G401 (cell line): ENCODE measurements around the gene PBRM1. TPM values are rescaled to one million over a fixed set of nuclear protein-coding genes. Genes with fewer than 3 reads are reported as not detected.

Source experiments
- DNase-seq: peaks from one replicate; pipeline ENCODE4 v3.0.0-alpha.2; 2015; ENCODE audit warnings: low spot score
- in situ Hi-C: cut with HindIII; loops from 2 replicates; pipeline ENCODE4 v1.10.0; 2016; ENCODE audit warnings: low sequenced_read_pairs, mixed read lengths
- total RNA-seq: library from RNA; depleted of rRNA; stranded (reverse); fragments of >200 nt; shearing (Covaris generic); gene quantifications from 2 replicates; pipeline ENCODE4 v1.2.3, GENCODE V29; 2014

Gene PBRM1
- total RNA-seq, 1 experiment from 2014 or later, result 38.4 TPM

DNA sequence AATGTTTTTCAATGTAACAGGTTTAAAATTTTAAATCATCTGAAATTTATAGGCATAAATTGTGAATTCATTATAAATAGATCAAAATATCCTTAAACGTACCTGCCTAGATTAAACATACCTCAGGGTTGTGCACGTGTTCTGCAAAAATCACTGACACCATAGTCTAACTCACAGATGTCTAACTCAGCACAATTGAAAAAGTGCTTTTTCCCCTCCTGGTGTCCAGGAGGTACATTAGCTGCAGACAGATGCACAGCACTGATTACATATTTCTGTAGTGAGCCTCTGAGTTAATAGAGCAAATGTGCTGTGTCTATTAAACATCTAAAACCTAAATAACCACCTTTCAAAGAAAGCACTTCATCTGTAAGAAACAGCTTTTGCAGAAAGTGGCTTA, 138.6 kb downstream of the PBRM1 start:
- DNase-seq, result no peak
- in situ Hi-C loops, result no loop called here

GRCh38 chr3:52546111-52546901, 139.4 kb downstream of the PBRM1 start:
- in situ Hi-C loops, result no loop called here
- no peak for DNase-seq

- in situ Hi-C loops, result no loop called here
- DNase-seq, result no peak
Measured at GRCh38 chr3:52544937-52545336, 140.8 kb downstream of the PBRM1 start.

DNA sequence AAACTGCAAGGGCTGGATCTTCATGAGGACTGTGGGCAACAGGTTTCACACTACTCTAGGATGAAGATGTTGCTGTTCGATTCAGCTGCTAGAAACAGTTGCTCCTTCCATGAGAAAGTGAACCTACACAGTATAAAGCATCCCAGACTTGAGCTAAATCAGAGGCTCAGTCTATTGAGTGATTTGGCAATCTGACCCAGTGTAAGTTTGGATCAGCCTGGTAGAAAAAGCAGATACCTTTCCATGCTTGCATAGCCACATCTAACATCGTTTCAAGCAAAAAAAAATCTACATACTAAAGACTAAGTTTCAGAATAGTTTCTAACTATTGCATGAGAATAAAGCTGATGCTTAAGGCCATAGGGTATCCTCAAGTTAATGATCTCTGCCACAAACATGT, 144.7 kb downstream of the PBRM1 start:
- in situ Hi-C loops, result no loop called here
- no peak for DNase-seq

DNA sequence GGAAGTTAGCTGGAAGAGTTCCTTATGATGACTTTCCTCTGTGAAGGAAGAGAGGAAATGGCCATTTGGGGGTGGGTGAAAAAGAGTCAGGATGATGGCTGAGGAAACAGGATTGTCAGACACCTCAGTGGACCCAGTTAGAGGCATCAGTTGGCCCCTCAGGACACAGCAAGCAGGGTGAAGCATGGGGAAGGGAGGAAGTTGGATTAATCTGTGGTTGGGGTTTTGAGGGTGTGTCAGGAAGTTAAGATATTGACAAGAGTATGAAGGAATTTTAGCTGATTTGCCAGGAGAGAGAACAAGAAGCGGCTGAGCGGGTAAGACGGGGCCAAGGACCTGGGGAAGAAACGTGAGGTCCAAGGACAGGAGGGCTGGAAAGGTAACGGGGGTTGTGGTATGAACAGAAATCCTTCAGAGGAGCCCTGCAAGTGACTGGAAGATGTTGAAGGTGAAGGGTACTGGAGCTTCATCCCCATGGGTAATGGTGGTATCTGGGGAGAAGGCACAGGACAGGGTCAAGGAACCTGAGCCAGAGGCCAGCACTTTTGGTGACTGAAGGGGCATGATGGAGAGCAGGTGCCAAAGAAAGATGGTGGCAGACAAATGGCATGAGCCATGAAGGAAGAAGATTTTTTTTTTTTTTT, 146.6 kb downstream of the PBRM1 start:
- in situ Hi-C loops, result no loop called here
- DNase-seq, result no peak

- in situ Hi-C loops, result no loop called here
- no peak for DNase-seq
Measured at GRCh38 chr3:52537726-52538421, 147.8 kb downstream of the PBRM1 start.

GRCh38 chr3:52537165-52537620, 148.5 kb downstream of the PBRM1 start:
- in situ Hi-C loops, result no loop called here
- no peak for DNase-seq

DNA sequence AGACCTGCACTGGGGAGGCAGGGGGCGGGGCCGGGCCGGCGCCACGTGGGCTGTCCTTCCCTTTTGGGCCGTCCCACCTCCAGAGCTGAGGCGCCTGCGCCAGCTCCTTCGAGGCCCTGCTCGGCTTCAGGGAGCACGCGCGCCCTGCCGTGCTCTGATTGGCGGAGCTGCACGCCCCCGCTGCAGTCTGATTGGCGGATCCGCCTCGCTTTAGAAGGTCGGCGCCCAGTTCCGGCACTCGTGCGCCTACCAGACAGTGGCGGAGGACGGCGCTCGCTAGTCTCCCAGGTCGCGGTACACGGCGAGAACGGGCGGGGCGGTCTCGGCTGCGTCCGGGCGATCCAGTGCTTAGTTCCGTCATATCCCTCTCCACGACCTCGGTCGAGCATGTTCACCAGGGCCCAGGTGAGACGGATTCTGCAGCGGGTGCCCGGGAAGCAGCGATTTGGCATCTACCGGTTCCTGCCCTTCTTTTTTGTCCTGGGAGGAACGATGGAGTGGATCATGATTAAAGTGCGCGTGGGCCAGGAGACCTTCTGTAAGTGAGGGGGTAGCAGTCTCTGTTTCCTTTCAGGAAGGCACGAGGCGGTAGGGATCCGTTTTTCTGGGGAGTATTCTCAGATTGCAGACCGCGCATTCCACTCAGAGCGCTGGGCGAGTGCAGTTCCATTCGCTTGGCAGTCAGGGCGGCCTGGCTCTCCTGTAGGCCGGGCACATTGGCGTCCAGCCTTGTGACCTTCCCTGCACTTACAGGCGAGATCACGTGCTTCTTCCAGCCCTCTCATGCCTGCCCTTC, 149.1 kb downstream of the PBRM1 start, which contains the start of gene UQCC5:
Gene UQCC5, plus strand, starts transcription at position 237 of the 796 bp plus-strand sequence. Its CDS starts 151 bp downstream, at position 388.
- in situ Hi-C loops, result no loop called here
- DNase-seq, result peak; percentile 98

DNA sequence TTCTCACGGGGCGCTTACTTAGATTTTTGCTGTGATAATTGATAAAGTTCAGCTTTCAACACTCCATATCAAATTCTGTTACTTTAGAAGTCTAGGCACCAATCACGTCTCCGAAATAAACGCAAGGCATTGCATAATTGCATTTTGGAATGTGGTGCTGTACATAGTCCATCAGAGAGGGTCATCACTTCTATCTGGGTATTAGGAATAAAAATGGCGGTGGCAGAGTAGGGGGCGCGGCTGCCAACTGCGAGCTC, 149.7 kb downstream of the PBRM1 start:
- no peak for DNase-seq
- in situ Hi-C loops, result no loop called here

DNA sequence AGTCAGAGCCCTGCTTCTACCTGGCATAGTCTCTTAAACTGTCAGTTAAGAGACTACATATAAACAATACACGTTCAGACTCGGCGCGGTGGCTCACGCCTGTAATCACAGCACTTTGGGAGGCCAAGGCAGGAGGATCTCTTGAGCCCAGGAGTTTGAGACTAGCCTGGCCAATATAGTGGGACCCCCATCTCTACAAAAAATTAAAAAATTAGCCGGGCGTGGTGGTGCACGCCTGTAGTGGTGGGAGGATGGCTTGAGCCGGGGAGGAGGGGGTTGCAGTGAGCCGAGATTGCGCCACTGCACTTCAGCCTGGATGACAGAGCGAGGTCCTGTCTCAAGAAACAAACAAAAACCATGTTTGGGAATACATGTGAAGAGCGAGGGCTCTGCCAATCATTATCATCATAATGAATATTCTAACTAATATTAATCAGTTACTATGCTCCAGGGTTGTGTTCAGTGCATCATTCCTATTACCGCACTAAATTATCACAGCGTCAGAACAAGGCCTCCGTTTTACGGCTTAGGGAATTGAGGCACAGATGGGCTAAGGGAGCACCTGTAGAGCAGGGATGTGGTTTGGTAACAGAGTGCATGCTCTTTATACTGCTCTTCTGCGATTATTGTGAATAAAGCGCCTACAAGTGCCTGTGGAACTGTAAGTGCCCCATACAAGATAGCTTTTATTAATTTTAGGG, 150.2 kb downstream of the PBRM1 start:
- in situ Hi-C loops, result no loop called here
- DNase-seq, result no peak

DNA sequence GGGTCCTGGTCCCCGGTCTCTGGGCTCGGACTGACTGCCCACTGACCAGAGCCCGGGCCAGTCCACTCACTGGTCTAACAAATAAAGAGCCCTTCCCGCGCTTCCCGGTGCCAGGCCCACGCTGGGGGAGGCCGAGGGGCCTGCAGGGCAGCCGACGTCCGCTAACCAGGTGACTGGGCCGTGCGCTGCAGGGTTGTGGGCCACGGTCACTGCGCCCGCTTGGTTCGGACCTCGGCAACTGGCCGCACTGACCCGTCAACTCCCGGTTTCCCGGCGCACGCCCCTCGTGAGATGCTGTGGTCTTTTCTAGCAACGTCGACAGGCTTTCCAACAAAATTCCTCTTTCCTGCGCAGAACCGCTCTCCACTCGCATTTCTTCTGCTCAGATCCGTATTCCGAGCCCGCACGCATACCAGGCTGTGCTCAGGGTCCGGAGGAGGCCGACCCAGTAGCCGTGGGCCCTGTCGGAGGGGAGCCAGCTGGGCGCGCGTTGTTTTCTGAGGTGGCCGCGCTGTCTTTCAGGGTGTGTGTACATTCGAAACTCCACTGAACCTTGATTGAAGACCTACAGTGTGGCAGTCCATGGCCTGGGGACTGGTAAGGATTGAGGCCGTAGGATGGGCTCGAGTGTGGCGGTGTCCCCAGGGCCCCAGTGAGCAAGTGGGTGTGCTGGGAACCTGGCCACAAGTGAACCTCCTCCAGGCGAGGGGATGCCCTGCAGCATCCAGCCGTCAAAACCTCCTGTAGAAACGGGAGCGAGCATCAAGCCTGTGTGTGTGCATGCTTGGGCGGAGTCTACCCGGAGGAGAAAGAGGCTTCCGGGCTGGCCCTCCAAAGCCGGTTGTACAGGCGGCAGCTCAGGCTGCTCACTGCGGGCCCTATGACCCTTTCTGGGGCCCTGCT, 151.2 kb downstream of the PBRM1 start:
- in situ Hi-C loops, result no loop called here
- no peak for DNase-seq

DNA sequence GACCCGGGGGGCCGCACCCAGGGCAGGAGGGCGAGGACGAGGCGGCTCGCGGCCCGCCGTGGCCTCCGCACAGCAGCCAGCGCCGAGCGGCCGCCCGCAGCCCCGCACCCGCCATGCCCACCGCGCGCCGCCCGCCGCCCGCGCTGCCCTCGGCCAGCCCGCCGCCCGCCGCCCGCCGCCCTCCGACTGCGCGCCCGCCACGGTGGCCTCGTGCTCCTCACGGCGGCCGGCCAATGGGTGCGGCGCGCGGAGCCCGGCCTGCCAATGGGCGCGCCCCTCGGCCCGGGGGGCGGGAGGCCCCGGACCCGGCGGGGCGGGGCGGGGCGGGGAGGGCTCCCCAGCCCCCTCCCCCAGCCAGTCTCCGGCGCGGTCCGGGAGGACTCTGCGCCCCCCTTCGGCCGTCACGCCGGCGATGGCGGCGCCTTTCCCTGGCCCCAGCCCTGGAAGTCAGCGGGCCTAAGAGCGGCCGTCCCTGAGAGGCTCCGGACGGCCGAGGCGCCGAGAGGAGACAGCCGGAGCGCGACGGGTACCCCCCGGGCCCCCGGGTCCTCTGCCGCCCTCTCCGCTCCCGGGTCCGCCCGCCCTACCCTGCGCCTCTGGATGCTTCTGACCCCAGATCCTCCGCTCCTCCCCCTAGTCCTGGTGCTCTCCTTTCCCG, 152.0 kb downstream of the PBRM1 start, which contains the start of gene NT5DC2:
Gene NT5DC2, minus strand, starts transcription at position 235 of the 658 bp plus-strand sequence. Its CDS starts 120 bp downstream, at position 115.
- in situ Hi-C loops, result no loop called here
- peak; percentile 59 for DNase-seq

- no peak for DNase-seq
- in situ Hi-C loops, result no loop called here
Measured at GRCh38 chr3:52532838-52533622, 152.7 kb downstream of the PBRM1 start.

DNA sequence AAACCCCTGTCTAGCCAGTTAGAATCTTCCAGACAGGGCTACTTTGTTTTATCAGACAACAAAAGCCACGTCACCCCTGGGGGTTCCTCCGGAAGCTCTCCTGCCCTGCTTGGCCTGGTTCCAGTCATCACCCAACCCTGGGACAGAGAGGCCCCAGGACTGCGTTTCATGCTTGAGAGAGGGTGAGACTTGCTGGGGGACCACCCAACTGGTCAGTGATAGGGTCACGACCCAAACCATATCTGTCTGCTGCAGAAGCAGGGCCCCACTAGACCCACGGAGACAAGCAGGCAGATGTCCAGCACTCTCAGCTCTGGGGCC, 153.2 kb downstream of the PBRM1 start:
- in situ Hi-C loops, result no loop called here
- no peak for DNase-seq

DNA sequence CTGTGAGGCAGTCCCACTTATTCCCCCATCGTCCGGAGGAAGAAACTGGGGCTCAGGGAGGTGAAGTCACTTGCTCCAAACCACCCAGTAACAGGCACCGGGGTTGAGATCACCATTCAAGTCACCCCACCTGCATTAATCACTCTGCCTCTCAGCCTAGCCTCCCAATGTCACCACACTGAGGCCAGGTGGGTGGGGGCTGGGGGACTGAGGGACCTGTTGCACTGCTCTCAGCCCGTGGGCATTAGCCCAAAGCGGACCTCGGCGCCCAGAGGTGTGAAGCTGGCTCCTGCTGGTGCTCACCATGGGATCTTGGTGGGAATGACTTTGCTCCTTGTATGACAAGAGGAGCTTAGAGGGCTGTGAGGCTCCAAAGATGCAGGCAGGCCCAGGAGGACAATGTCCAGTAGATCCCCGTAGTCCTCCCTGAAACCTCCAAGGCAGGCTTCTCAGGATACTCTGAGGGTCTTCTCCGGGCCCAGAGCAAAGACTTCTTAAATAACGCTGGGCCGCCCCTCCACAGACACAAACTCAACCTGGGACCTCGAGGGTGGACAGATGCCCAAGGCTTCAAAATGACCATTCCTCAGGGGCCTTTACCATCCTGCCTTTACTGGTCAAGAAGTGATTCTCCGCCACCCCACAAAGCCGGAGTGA, 153.7 kb downstream of the PBRM1 start:
- in situ Hi-C loops, result no loop called here
- no peak for DNase-seq
